SU-DHL-6 (cell line): ENCODE data around the gene FAM136A.

Source experiments
- H2AFZ ChIP-seq: fragments of 200-600 bp; sonication (generic); 2 replicates; pipeline ENCODE4 v1.6.1; 2014; ENCODE audit warnings: low read depth, mild to moderate bottlenecking, moderate library complexity, mixed read lengths, antibody characterized with exemption, low read length; ENCODE audit not compliant: severe bottlenecking
- H3F3A ChIP-seq: fragments of 200-600 bp; shearing (Covaris generic); 2 replicates; pipeline ENCODE4 v1.6.0; 2016; ENCODE audit warnings: antibody characterized with exemption, mild to moderate bottlenecking; ENCODE audit not compliant: insufficient read depth
- H3K27ac ChIP-seq: fragments of 200-600 bp; sonication (generic); 2 replicates; pipeline ENCODE4 v1.5.1; 2016; ENCODE audit warnings: low read depth, mild to moderate bottlenecking, low read length, moderate library complexity, mixed read lengths
- H3K27me3 ChIP-seq: fragments of 200-600 bp; sonication (generic), shearing (Covaris generic); 2 replicates; pipeline ENCODE4 v1.6.0; 2014; ENCODE audit warnings: mild to moderate bottlenecking, low read length
- H3K36me3 ChIP-seq: fragments of 200-600 bp; sonication (generic); 2 replicates; pipeline ENCODE4 v1.6.1; 2014; ENCODE audit warnings: mild to moderate bottlenecking, low read length, mixed read lengths
- H3K4me2 ChIP-seq: fragments of 300-600, 200-600 bp; shearing (Covaris generic), sonication (generic); 2 replicates; pipeline ENCODE4 v1.6.0; 2014; ENCODE audit warnings: low read length, low read depth, mild to moderate bottlenecking; ENCODE audit not compliant: poor library complexity, severe bottlenecking
- H3K4me3 ChIP-seq: fragments of 200-600 bp; sonication (generic); 2 replicates; pipeline ENCODE4 v1.5.1; 2014; ENCODE audit warnings: antibody characterized with exemption, low read length, mild to moderate bottlenecking, mixed read lengths; ENCODE audit not compliant: insufficient read depth, poor library complexity, severe bottlenecking
- H3K79me2 ChIP-seq: fragments of 200-600 bp; sonication (generic); 2 replicates; pipeline ENCODE4 v1.6.1; 2014; ENCODE audit warnings: mild to moderate bottlenecking, low read length, moderate library complexity; ENCODE audit not compliant: insufficient read depth
- H3K9ac ChIP-seq: fragments of 200-600 bp; sonication (generic); 2 replicates; pipeline ENCODE4 v1.7.0; 2014; ENCODE audit warnings: mild to moderate bottlenecking, low read length
- H3K9me2 ChIP-seq: fragments of 200-600 bp; sonication (generic); replicated peaks from 2 replicates; pipeline ENCODE4 v1.6.1; 2014; ENCODE audit warnings: low read length; ENCODE audit not compliant: insufficient read depth
- H3K9me3 ChIP-seq: fragments of 200-600 bp; sonication (generic); 2 replicates; pipeline ENCODE4 v1.6.1; 2014; ENCODE audit warnings: low read length, mixed read lengths; ENCODE audit not compliant: insufficient read depth
- H4K20me1 ChIP-seq: fragments of 200-600 bp; sonication (generic); 2 replicates; pipeline ENCODE4 v1.6.1; 2014; ENCODE audit warnings: low read depth, mild to moderate bottlenecking, antibody characterized with exemption, low read length, moderate library complexity, mixed read lengths
- CTCF ChIP-seq: fragments of 200-600 bp; sonication (generic); IDR thresholded peaks from one replicate; pipeline ENCODE4 v1.5.1; 2017; ENCODE audit warnings: antibody characterized with exemption, mild to moderate bottlenecking, low read length, moderate library complexity; ENCODE audit not compliant: insufficient read depth, poor library complexity, severe bottlenecking
- EZH2phosphoT487 ChIP-seq: fragments of 200-600 bp; sonication (generic), shearing (Covaris generic); conservative IDR thresholded peaks from 2 replicates; pipeline ENCODE4 v1.6.1; 2018; ENCODE audit warnings: mild to moderate bottlenecking, antibody characterized with exemption, low read length, moderate library complexity, mixed read lengths

The FAM136A gene

GRCh38 chr2:70344195-70344594 lies 42.3 kb upstream of the FAM136A start:
- Histone ChIP-seq H3K36me3 (no peaks in the 10 kb centered on the region), H3K4me2 (no peak overlapping the region)

GRCh38 chr2:70341477-70341765 lies 39.6 kb upstream of the FAM136A start:
- Histone ChIP-seq H3K4me2 (no peak overlapping the region), H4K20me1 (no peaks in the 10 kb centered on the region), H3K4me3 (no peak overlapping the region), H3K27ac (no peak overlapping the region), H3K36me3 (no peaks in the 10 kb centered on the region), H3K9me3 (no peaks in the 10 kb centered on the region), H3K9ac (no peak overlapping the region), H3K27me3 (no peaks in the 10 kb centered on the region), H3K79me2 (no peaks in the 10 kb centered on the region), H2AFZ (no peak overlapping the region), H3F3A (no peaks in the 10 kb centered on the region), H3K9me2 (no peaks in the 10 kb centered on the region)
- no peak for TF ChIP-seq EZH2phosphoT487
- no peak for TF ChIP-seq CTCF

More at GRCh38 chr2:70344195-70344594, 42.3 kb upstream of the FAM136A start:
- no peak overlapping the region for H3K27ac ChIP-seq
- no peaks in the 10 kb centered on the region for H3K27me3 ChIP-seq
- no peaks in the 10 kb centered on the region for H3K9me3 ChIP-seq
- no peak overlapping the region for H3K9ac ChIP-seq
- TF ChIP-seq EZH2phosphoT487 (no peak), CTCF (no peak)
- H3F3A ChIP-seq = no peaks in the 10 kb centered on the region
- H3K79me2 ChIP-seq = no peaks in the 10 kb centered on the region
- H2AFZ ChIP-seq = no peak overlapping the region
- no peaks in the 10 kb centered on the region for H3K9me2 ChIP-seq
- H3K4me3 ChIP-seq = no peak overlapping the region
- H4K20me1 ChIP-seq = no peaks in the 10 kb centered on the region

GRCh38 chr2:70340761-70341476 lies 39.1 kb upstream of the FAM136A start:
- Histone ChIP-seq H4K20me1 (no peaks in the 10 kb centered on the region), H2AFZ (no peak overlapping the region), H3K27ac (no peak overlapping the region), H3F3A (no peaks in the 10 kb centered on the region), H3K9ac (no peak overlapping the region), H3K9me3 (no peaks in the 10 kb centered on the region), H3K27me3 (no peaks in the 10 kb centered on the region), H3K36me3 (no peaks in the 10 kb centered on the region), H3K79me2 (no peaks in the 10 kb centered on the region), H3K4me2 (no peak overlapping the region), H3K4me3 (no peak overlapping the region), H3K9me2 (no peaks in the 10 kb centered on the region)
- TF ChIP-seq EZH2phosphoT487 (no peak), CTCF (peak; percentile 79)
